ENCODE data around the gene ANXA4. TPM values are rescaled to one million over a fixed set of nuclear protein-coding genes. Genes with fewer than 3 reads are reported as not detected.
A peak's percentile ranks its signal among the peaks of the same experiment; 100 is the strongest.
"Not testable (repeated sequence)": the region's sequence is repeated elsewhere in the genome, so short reads cannot be mapped to it uniquely, and the experiment has no call there.

Gene ANXA4
- total and polyA plus RNA-seq, 2 experiments from 2014 or later = 6.7 to 11.5 TPM

- Histone ChIP-seq H4K20me1 (replicated peaks; ENCODE audit: insufficient read depth) (no peaks in the 10 kb centered on the region), H3F3A (replicated peaks; ENCODE audit: low read depth) (no peaks in the 10 kb centered on the region), H2AFZ (0 out of 2 replicates have a peak overlapping the region, but pooled peaks have one; percentile 43), H3K27ac (ENCODE audit: low read depth) (no peak overlapping the region), H3K9me2 (ENCODE audit: insufficient read depth) (no peaks in the 10 kb centered on the region), H3K4me1 (ENCODE audit: insufficient read depth) (peaks cover 8% of the 10 kb centered on the region; the same call in 1 of the 2 replicates), H3K79me2 (replicated peaks; ENCODE audit: insufficient read depth) (no peaks in the 10 kb centered on the region), H3K27me3 (ENCODE audit: insufficient read depth) (peaks cover 2% of the 10 kb centered on the region; the same call in 1 of the 2 replicates), H3K4me2 (no peak overlapping the region), H3K4me3 (no peak overlapping the region), H3K36me3 (ENCODE audit: insufficient read depth) (no peaks in the 10 kb centered on the region)
- DNase-seq (ENCODE audit: low spot score) (no peak), ATAC-seq (no peak)
- Mint-ChIP-seq H3K9me3 (no peaks in the 10 kb centered on the region), H3K4me3 (no peak overlapping the region), H3K36me3 (ENCODE audit: low read depth) (no peaks in the 10 kb centered on the region), H3K27me3 (ENCODE audit: insufficient read depth, low read depth, poor library complexity) (no peaks in the 10 kb centered on the region), H3K4me1 (peaks cover 2% of the 10 kb centered on the region; the same call in 2 of the 3 replicates), H3K27ac (no peak overlapping the region)
- TF ChIP-seq ZNF114 (CRISPR knock-in tag; IDR thresholded peaks at IDR 0.05) (no peak), CTCF (conservative IDR thresholded peaks at IDR 0.05; ENCODE audit: low read depth in 2 of 2) (no peak), ZNF462 (CRISPR knock-in tag; IDR thresholded peaks at IDR 0.05) (no peak), POLR2AphosphoS5 (IDR thresholded peaks at IDR 0.05; ENCODE audit: low read depth) (no peak), EZH2 (IDR thresholded peaks at IDR 0.05; ENCODE audit: low read depth, unreplicated experiment) (no peak), CREB1 (CRISPR knock-in tag; IDR thresholded peaks at IDR 0.05; ENCODE audit: low read depth) (no peak), ZNF331 (CRISPR knock-in tag; IDR thresholded peaks at IDR 0.05; ENCODE audit: low read depth) (no peak), STAT1 (IDR thresholded peaks at IDR 0.05; ENCODE audit: unreplicated experiment) (no peak), REST (IDR thresholded peaks at IDR 0.05; ENCODE audit: unreplicated experiment) (no peak), EZH2phosphoT487 (IDR thresholded peaks at IDR 0.05; ENCODE audit: unreplicated experiment) (no peak)
Observed at GRCh38 chr2:69735686-69736085, 6.2 kb upstream of the ANXA4 start.

- Histone ChIP-seq H3K4me1 (ENCODE audit: insufficient read depth) (peaks cover 10% of the 10 kb centered on the region; the same call in 1 of the 2 replicates), H3K27me3 (ENCODE audit: insufficient read depth) (peaks cover 21% of the 10 kb centered on the region)
- not testable (repeated sequence) for H3K9me3 Mint-ChIP-seq; ATAC-seq; DNase-seq (ENCODE audit: low spot score); H3K4me1 Mint-ChIP-seq; H2AFZ ChIP-seq; H4K20me1 ChIP-seq (replicated peaks; ENCODE audit: insufficient read depth); H3K27ac ChIP-seq (ENCODE audit: low read depth); H3K36me3 ChIP-seq (ENCODE audit: insufficient read depth); H3K4me3 ChIP-seq; H3K4me3 Mint-ChIP-seq; H3K9me2 ChIP-seq (ENCODE audit: insufficient read depth); H3K4me2 ChIP-seq; H3K79me2 ChIP-seq (replicated peaks; ENCODE audit: insufficient read depth); H3K27ac Mint-ChIP-seq; H3K36me3 Mint-ChIP-seq (ENCODE audit: low read depth); H3F3A ChIP-seq (replicated peaks; ENCODE audit: low read depth)
- H3K27me3 Mint-ChIP-seq (ENCODE audit: insufficient read depth, low read depth, poor library complexity) = peaks cover 12% of the 10 kb centered on the region
Observed at GRCh38 chr2:69738149-69738548, 3.8 kb upstream of the ANXA4 start.
